Measurements from ENCODE around the gene MEIS1.

- TF ChIP-seq CTCF (IDR thresholded peaks at IDR 0.05; ENCODE audit: low read depth, low read length, poor library complexity, severe bottlenecking) = no peak
- TF ChIP-seq EZH2phosphoT487 (IDR thresholded peaks at IDR 0.05; ENCODE audit: borderline replicate concordance, low read length) = no peak
These were observed 25.1 kb downstream of the MEIS1 start for GRCh38 chr2:66460031-66460430.
